CD8-positive, alpha-beta memory T cell (primary cell): ENCODE measurements around the gene NOL4L. TPM values are rescaled to one million over a fixed set of nuclear protein-coding genes. Genes with fewer than 3 reads are reported as not detected.

Source experiments
- CTCF ChIA-PET: fragments of 350-600 bp; sonication (Branson Sonifier 250); formaldehyde crosslinking; loops from one replicate; lab custom pipeline; 2021; ENCODE audit warnings: antibody characterized with exemption; lab: Charles Lee
- POLR2A ChIA-PET: fragments of 350-600 bp; sonication (Branson Sonifier 250); formaldehyde crosslinking; loops from one replicate; lab custom pipeline; 2021; ENCODE audit warnings: antibody characterized with exemption; lab: Charles Lee
- DNase-seq, 5 donors: peaks; one replicate each; pipeline versions ENCODE4 v3.0.0 to v3.0.0-alpha.2; 2020 to 2022; ENCODE audit warnings: mixed read lengths in 1 of 5
- H3K27ac ChIP-seq: one replicate; pipeline ENCODE4 v1.7.0; 2013; ENCODE audit warnings: low read depth, mild to moderate bottlenecking, low read length, moderate library complexity
- H3K27me3 ChIP-seq: 2 replicates; pipeline ENCODE4 v1.7.0; 2013; ENCODE audit warnings: low read length, mild to moderate bottlenecking; ENCODE audit not compliant: insufficient read depth, poor library complexity, severe bottlenecking
- H3K36me3 ChIP-seq: 2 replicates; pipeline ENCODE4 v1.7.0; 2013; ENCODE audit warnings: mild to moderate bottlenecking, low read length, moderate library complexity; ENCODE audit not compliant: insufficient read depth
- H3K4me1 ChIP-seq: 2 replicates; pipeline ENCODE4 v1.7.0; 2013; ENCODE audit warnings: mild to moderate bottlenecking, low read length, moderate library complexity; ENCODE audit not compliant: insufficient read depth
- H3K4me3 ChIP-seq: 2 replicates; pipeline ENCODE4 v1.7.0; 2013; ENCODE audit warnings: mild to moderate bottlenecking, low read length
- H3K9me3 ChIP-seq: 2 replicates; pipeline ENCODE4 v1.7.0; 2013; ENCODE audit warnings: mild to moderate bottlenecking, low read length
- H3K27ac Mint-ChIP-seq, 8 donors: one replicate each; pipeline ENCODE4 v1.8.0; 2020 to 2021; ENCODE audit warnings: mixed read lengths in 8 of 8, mild to moderate bottlenecking in 6 of 8, inconsistent platforms in 3 of 8, moderate library complexity in 3 of 8
- H3K27me3 Mint-ChIP-seq, 2 donors: one replicate each; pipeline ENCODE4 v1.8.0; 2020 to 2021; ENCODE audit warnings: mixed read lengths in 2 of 2, mild to moderate bottlenecking in 1 of 2, moderate library complexity in 1 of 2
- H3K36me3 Mint-ChIP-seq, 3 donors: one replicate each; pipeline ENCODE4 v1.8.0; 2020 to 2021; ENCODE audit warnings: mixed read lengths in 3 of 3, inconsistent platforms in 1 of 3, mild to moderate bottlenecking in 1 of 3
- H3K4me1 Mint-ChIP-seq, 3 donors: one replicate each; pipeline ENCODE4 v1.8.0; 2020 to 2021; ENCODE audit warnings: mixed read lengths in 3 of 3, inconsistent platforms in 1 of 3, mild to moderate bottlenecking in 1 of 3
- H3K4me3 Mint-ChIP-seq, 7 donors: one replicate each; pipeline ENCODE4 v1.8.0; 2020 to 2021; ENCODE audit warnings: mixed read lengths in 7 of 7, mild to moderate bottlenecking in 6 of 7, moderate library complexity in 4 of 7, inconsistent platforms in 2 of 7
- H3K9me3 Mint-ChIP-seq, 5 donors: one replicate each; pipeline ENCODE4 v1.8.0; 2020 to 2022; ENCODE audit warnings: mixed read lengths in 5 of 5, mild to moderate bottlenecking in 3 of 5, moderate library complexity in 2 of 5, inconsistent platforms in 1 of 5
- polyA plus RNA-seq: library from polyadenylated mRNA; unstranded; fragments of 300-500 nt; fragmentation: Illumina TruSeq; gene quantifications from one replicate; pipeline ENCODE4 v1.2.3, GENCODE V29; 2021
- total RNA-seq, 2 experiments: library from RNA; stranded (reverse); gene quantifications; one replicate each; pipeline ENCODE4 v1.2.3, GENCODE V29; 2021

Gene NOL4L
- total and polyA plus RNA-seq, 3 experiments from 2014 or later = 15.4 to 19.8 (median 15.8) TPM

GRCh38 chr20:32431457-32431856 lies 153.7 kb downstream of the NOL4L start:
- H3K4me1 ChIP-seq = no peaks in the 10 kb centered on the region
- no peak overlapping the region for H3K4me3 Mint-ChIP-seq
- ChIA-PET POLR2A (no interaction called here), CTCF (interaction anchor here (1.9 kb wide), 1 partner anchor 11 kb away, joined by 5 read pairs; no protein-coding TSS in a partner anchor)
- no peak for DNase-seq
- peak overlapping the region in 3 of 8 donors; percentile 15 to 51 (median 27) for H3K27ac Mint-ChIP-seq
- no peaks in the 10 kb centered on the region for H3K9me3 ChIP-seq
- H3K9me3 Mint-ChIP-seq = no peaks in the 10 kb centered on the region
- peaks cover 73% of the 10 kb centered on the region for H3K36me3 ChIP-seq
- no peaks in the 10 kb centered on the region for H3K27me3 ChIP-seq
- H3K36me3 Mint-ChIP-seq = peaks cover 6 to 95% (median 24%) of the 10 kb centered on the region in 3 donors
- peaks cover 0 to 4% of the 10 kb centered on the region in 2 donors for H3K27me3 Mint-ChIP-seq
- no peak overlapping the region for H3K27ac ChIP-seq
- H3K4me3 ChIP-seq = no peak overlapping the region
- H3K4me1 Mint-ChIP-seq = peaks cover 5 to 10% (median 6%) of the 10 kb centered on the region in 3 donors

- H3K36me3 ChIP-seq = peaks cover 57% of the 10 kb centered on the region
- Mint-ChIP-seq H3K4me3 (no peak overlapping the region), H3K27me3 (peaks cover 0 to 4% of the 10 kb centered on the region in 2 donors), H3K27ac (peak overlapping the region in 3 of 8 donors; percentile 15 to 42 (median 27)), H3K9me3 (no peaks in the 10 kb centered on the region), H3K4me1 (peaks cover 14 to 19% (median 17%) of the 10 kb centered on the region in 3 donors), H3K36me3 (peaks cover 6 to 88% (median 26%) of the 10 kb centered on the region in 3 donors)
- DNase-seq = no peak
- no peaks in the 10 kb centered on the region for H3K27me3 ChIP-seq
- ChIA-PET POLR2A (interaction anchor here (0.6 kb wide), 1 partner anchor 200 kb away, joined by 4 read pairs; no protein-coding TSS in a partner anchor), CTCF (no interaction called here)
- H3K27ac ChIP-seq = no peak overlapping the region
- H3K4me1 ChIP-seq = no peaks in the 10 kb centered on the region
- no peak overlapping the region for H3K4me3 ChIP-seq
- H3K9me3 ChIP-seq = no peaks in the 10 kb centered on the region
Observed at GRCh38 chr20:32429745-32430360, 155.3 kb downstream of the NOL4L start.

- ChIA-PET CTCF (no interaction called here), POLR2A (no interaction called here)
- H3K9me3 Mint-ChIP-seq = no peaks in the 10 kb centered on the region
- H3K4me3 ChIP-seq = no peak overlapping the region
- H3K36me3 Mint-ChIP-seq = peaks cover 6 to 84% (median 26%) of the 10 kb centered on the region in 3 donors
- no peaks in the 10 kb centered on the region for H3K9me3 ChIP-seq
- no peaks in the 10 kb centered on the region for H3K4me1 ChIP-seq
- H3K4me1 Mint-ChIP-seq = peaks cover 14 to 21% (median 19%) of the 10 kb centered on the region in 3 donors
- H3K4me3 Mint-ChIP-seq = no peak overlapping the region
- no peak for DNase-seq
- no peak overlapping the region for H3K27ac ChIP-seq
- H3K27me3 Mint-ChIP-seq = peaks cover 0 to 4% of the 10 kb centered on the region in 2 donors
- no peaks in the 10 kb centered on the region for H3K27me3 ChIP-seq
- peaks cover 54% of the 10 kb centered on the region for H3K36me3 ChIP-seq
- H3K27ac Mint-ChIP-seq = peak overlapping the region in 6 of 8 donors; percentile 15 to 47 (median 38)
Observed at GRCh38 chr20:32429343-32429742, 155.8 kb downstream of the NOL4L start.

- CTCF ChIA-PET = no interaction called here
- POLR2A ChIA-PET = interaction anchor here (0.7 kb wide), 1 partner anchor 183 kb away, joined by 13 read pairs; no protein-coding TSS in a partner anchor
- H3K27ac ChIP-seq = no peak overlapping the region
- H3K27me3 Mint-ChIP-seq = no peaks in the 10 kb centered on the region
- H3K36me3 ChIP-seq = peaks cover 43% of the 10 kb centered on the region
- H3K27ac Mint-ChIP-seq = peak overlapping the region in 4 of 8 donors; percentile 48 to 85 (median 60)
- no peaks in the 10 kb centered on the region for H3K9me3 Mint-ChIP-seq
- H3K4me1 ChIP-seq = no peaks in the 10 kb centered on the region
- H3K36me3 Mint-ChIP-seq = peaks cover 3 to 72% (median 20%) of the 10 kb centered on the region in 3 donors
- peaks cover 14 to 23% (median 21%) of the 10 kb centered on the region in 3 donors for H3K4me1 Mint-ChIP-seq
- no peak overlapping the region for H3K4me3 ChIP-seq
- H3K4me3 Mint-ChIP-seq = no peak overlapping the region
- no peak for DNase-seq
- H3K27me3 ChIP-seq = no peaks in the 10 kb centered on the region
- no peaks in the 10 kb centered on the region for H3K9me3 ChIP-seq
Observed at GRCh38 chr20:32427996-32428395, 157.1 kb downstream of the NOL4L start.

GRCh38 chr20:32421290-32421689 lies 163.8 kb downstream of the NOL4L start:
- Histone ChIP-seq H3K36me3 (no peaks in the 10 kb centered on the region), H3K9me3 (no peaks in the 10 kb centered on the region), H3K27me3 (no peaks in the 10 kb centered on the region), H3K4me3 (no peak overlapping the region), H3K4me1 (no peaks in the 10 kb centered on the region), H3K27ac (no peak overlapping the region)
- Mint-ChIP-seq H3K9me3 (no peaks in the 10 kb centered on the region), H3K36me3 (peaks cover 0 to 25% (median 4%) of the 10 kb centered on the region in 3 donors), H3K27ac (no peak overlapping the region), H3K4me3 (no peak overlapping the region), H3K27me3 (no peaks in the 10 kb centered on the region), H3K4me1 (peaks cover 28 to 58% (median 39%) of the 10 kb centered on the region in 3 donors)
- POLR2A ChIA-PET = no interaction called here
- CTCF ChIA-PET = interaction anchor here (1.6 kb wide), 1 partner anchor 11 kb away, joined by 5 read pairs; no protein-coding TSS in a partner anchor
- no peak for DNase-seq

GRCh38 chr20:32418376-32418775 lies 166.8 kb downstream of the NOL4L start:
- Mint-ChIP-seq H3K4me3 (peak overlapping the region in 3 of 7 donors; percentile 9 to 49 (median 12)), H3K36me3 (peaks cover 0 to 24% (median 8%) of the 10 kb centered on the region in 3 donors), H3K4me1 (peaks cover 40 to 65% (median 53%) of the 10 kb centered on the region in 3 donors), H3K27me3 (no peaks in the 10 kb centered on the region), H3K9me3 (no peaks in the 10 kb centered on the region), H3K27ac (peak overlapping the region in 4 of 8 donors; percentile 3 to 51 (median 20))
- H3K4me1 ChIP-seq = peaks cover 6% of the 10 kb centered on the region
- H3K27ac ChIP-seq = no peak overlapping the region
- CTCF ChIA-PET = interaction anchor here (1.0 kb wide), 1 partner anchor 18 kb away, joined by 3 read pairs; no protein-coding TSS in a partner anchor
- H3K36me3 ChIP-seq = no peaks in the 10 kb centered on the region
- no peak overlapping the region for H3K4me3 ChIP-seq
- no peaks in the 10 kb centered on the region for H3K9me3 ChIP-seq
- no peaks in the 10 kb centered on the region for H3K27me3 ChIP-seq
- no peak for DNase-seq
- POLR2A ChIA-PET = no interaction called here

- Mint-ChIP-seq H3K4me1 (peaks cover 49 to 78% (median 66%) of the 10 kb centered on the region in 3 donors), H3K9me3 (no peaks in the 10 kb centered on the region), H3K27ac (no peak overlapping the region), H3K36me3 (peaks cover 0 to 28% (median 11%) of the 10 kb centered on the region in 3 donors), H3K27me3 (no peaks in the 10 kb centered on the region), H3K4me3 (no peak overlapping the region)
- H3K27me3 ChIP-seq = no peaks in the 10 kb centered on the region
- H3K36me3 ChIP-seq = no peaks in the 10 kb centered on the region
- DNase-seq = no peak
- peaks cover 23% of the 10 kb centered on the region for H3K4me1 ChIP-seq
- POLR2A ChIA-PET = no interaction called here
- no peaks in the 10 kb centered on the region for H3K9me3 ChIP-seq
- H3K4me3 ChIP-seq = no peak overlapping the region
- CTCF ChIA-PET = no interaction called here
- H3K27ac ChIP-seq = no peak overlapping the region
Observed at GRCh38 chr20:32416206-32416605, 168.9 kb downstream of the NOL4L start.

GRCh38 chr20:32415494-32415893 lies 169.6 kb downstream of the NOL4L start:
- DNase-seq = no peak
- ChIA-PET CTCF (no interaction called here), POLR2A (no interaction called here)
- H3K4me1 Mint-ChIP-seq = peaks cover 51 to 77% (median 68%) of the 10 kb centered on the region in 3 donors
- Histone ChIP-seq H3K27me3 (no peaks in the 10 kb centered on the region), H3K9me3 (no peaks in the 10 kb centered on the region), H3K36me3 (no peaks in the 10 kb centered on the region), H3K27ac (no peak overlapping the region), H3K4me1 (peaks cover 23% of the 10 kb centered on the region), H3K4me3 (no peak overlapping the region)
- peak overlapping the region in 3 of 8 donors; percentile 3 to 48 (median 8) for H3K27ac Mint-ChIP-seq
- H3K4me3 Mint-ChIP-seq = no peak overlapping the region
- H3K36me3 Mint-ChIP-seq = peaks cover 0 to 26% (median 11%) of the 10 kb centered on the region in 3 donors
- no peaks in the 10 kb centered on the region for H3K27me3 Mint-ChIP-seq
- no peaks in the 10 kb centered on the region for H3K9me3 Mint-ChIP-seq
